ENCODE results near the gene LMNA.

DNA sequence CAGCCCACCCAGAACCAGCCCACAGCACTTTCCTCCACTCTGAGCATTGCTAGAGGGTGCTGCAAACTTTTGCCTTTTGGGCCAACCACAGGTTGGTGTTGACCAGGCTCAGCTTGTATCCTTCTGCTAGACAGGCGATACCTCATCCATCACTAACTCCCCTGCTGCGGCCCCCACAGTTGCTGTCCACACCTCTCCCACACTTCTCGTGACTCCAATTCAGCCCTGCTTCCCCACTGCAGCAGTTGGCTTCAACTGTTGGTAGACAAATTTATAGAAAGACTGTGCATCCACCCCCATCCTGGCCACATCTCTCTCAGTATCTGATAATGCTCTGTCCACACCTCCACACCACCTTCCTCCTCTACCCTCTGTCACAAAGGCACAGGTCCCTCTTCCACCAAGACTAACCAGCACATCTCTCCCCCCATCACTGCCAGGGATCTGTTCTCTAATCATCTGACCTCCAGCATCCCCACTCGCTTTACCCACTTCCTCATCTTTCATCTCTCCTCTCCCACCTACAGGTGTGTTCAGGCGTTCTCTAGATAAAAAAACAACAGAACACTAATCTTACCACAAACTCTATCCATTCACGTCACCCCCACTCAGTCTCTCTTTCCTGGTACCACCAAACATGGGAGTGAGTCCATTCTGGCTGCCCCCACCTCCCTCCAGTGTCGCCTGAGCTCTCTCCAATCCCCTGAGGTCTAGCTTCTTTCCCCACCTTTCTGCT, 63.6 kb downstream of the LMNA start:
- TF ChIP-seq, protein P1, sequence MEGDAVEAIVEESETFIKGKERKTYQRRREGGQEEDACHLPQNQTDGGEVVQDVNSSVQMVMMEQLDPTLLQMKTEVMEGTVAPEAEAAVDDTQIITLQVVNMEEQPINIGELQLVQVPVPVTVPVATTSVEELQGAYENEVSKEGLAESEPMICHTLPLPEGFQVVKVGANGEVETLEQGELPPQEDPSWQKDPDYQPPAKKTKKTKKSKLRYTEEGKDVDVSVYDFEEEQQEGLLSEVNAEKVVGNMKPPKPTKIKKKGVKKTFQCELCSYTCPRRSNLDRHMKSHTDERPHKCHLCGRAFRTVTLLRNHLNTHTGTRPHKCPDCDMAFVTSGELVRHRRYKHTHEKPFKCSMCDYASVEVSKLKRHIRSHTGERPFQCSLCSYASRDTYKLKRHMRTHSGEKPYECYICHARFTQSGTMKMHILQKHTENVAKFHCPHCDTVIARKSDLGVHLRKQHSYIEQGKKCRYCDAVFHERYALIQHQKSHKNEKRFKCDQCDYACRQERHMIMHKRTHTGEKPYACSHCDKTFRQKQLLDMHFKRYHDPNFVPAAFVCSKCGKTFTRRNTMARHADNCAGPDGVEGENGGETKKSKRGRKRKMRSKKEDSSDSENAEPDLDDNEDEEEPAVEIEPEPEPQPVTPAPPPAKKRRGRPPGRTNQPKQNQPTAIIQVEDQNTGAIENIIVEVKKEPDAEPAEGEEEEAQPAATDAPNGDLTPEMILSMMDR (IDR thresholded peaks at IDR 0.05 in 4 of 5, conservative IDR thresholded peaks at IDR 0.05 in 1 of 5), result no peak
- no peak for TF ChIP-seq POLR2A (IDR thresholded peaks at IDR 0.05)

Data from gastrocnemius medialis (tissue), 4 donors.